Measurements from ENCODE around the gene TAF3.

DNA sequence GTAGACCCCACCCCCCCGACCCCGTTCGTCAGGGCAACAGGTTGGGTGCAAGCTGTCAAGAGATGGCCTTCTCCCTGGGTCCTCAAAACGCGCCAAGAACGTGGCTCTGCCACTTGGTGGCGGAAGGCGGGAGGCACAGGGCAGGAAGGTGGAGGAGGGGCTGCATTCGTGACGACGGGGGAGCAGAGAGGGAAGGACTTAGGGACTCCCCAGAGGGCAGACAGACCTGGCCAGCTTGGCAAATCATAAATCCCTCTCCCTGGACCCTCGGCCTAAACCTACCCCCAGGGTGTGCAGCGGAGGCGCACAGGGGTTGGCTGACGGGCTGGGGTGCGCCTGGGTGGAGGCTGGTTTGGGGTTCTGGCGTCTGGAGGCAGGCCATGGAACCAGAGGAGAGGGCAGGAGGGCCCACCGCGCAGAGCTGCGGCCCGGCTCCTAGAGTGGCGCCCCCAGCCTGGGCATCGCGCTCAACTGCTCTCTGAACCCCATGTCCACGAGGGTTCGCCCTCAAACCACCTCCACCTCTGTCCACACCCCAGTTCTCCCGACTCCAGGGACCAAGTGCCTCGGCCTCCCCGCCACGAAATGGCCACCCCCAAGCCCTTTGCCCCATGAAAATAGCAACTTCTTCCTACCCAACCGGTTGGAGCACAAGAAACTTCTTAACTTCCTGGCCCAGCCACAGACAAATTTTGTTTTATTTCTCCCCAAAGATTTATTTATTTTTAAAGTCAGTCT is 225.4 kb downstream of the TAF3 start:
- TF ChIP-seq, protein P1, sequence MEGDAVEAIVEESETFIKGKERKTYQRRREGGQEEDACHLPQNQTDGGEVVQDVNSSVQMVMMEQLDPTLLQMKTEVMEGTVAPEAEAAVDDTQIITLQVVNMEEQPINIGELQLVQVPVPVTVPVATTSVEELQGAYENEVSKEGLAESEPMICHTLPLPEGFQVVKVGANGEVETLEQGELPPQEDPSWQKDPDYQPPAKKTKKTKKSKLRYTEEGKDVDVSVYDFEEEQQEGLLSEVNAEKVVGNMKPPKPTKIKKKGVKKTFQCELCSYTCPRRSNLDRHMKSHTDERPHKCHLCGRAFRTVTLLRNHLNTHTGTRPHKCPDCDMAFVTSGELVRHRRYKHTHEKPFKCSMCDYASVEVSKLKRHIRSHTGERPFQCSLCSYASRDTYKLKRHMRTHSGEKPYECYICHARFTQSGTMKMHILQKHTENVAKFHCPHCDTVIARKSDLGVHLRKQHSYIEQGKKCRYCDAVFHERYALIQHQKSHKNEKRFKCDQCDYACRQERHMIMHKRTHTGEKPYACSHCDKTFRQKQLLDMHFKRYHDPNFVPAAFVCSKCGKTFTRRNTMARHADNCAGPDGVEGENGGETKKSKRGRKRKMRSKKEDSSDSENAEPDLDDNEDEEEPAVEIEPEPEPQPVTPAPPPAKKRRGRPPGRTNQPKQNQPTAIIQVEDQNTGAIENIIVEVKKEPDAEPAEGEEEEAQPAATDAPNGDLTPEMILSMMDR (IDR thresholded peaks at IDR 0.05) = peak; percentile 45
- no peak for TF ChIP-seq EZH2phosphoT487 (IDR thresholded peaks at IDR 0.05)

Data from neural progenitor cell (in vitro differentiated cells).